HG02973 (cell line): ENCODE results near the gene CPNE1.

Experiments used
- ATAC-seq: cut with Tn5 transposase; IDR thresholded peaks from one replicate; pipeline ENCODE4 v1.9.1; 2021; ENCODE audit warnings: moderate library complexity; ENCODE audit not compliant: unreplicated experiment

The CPNE1 gene

GRCh38 chr20:35621560-35621946 is 43.1 kb downstream of the CPNE1 start:
- no peak for ATAC-seq

- no peak for ATAC-seq
These were observed 43.7 kb downstream of the CPNE1 start for GRCh38 chr20:35620818-35621559.

GRCh38 chr20:35619196-35620095 is 45.3 kb downstream of the CPNE1 start:
- peak; percentile 21 for ATAC-seq

GRCh38 chr20:35618263-35619131 is 46.2 kb downstream of the CPNE1 start:
- no peak for ATAC-seq

DNA sequence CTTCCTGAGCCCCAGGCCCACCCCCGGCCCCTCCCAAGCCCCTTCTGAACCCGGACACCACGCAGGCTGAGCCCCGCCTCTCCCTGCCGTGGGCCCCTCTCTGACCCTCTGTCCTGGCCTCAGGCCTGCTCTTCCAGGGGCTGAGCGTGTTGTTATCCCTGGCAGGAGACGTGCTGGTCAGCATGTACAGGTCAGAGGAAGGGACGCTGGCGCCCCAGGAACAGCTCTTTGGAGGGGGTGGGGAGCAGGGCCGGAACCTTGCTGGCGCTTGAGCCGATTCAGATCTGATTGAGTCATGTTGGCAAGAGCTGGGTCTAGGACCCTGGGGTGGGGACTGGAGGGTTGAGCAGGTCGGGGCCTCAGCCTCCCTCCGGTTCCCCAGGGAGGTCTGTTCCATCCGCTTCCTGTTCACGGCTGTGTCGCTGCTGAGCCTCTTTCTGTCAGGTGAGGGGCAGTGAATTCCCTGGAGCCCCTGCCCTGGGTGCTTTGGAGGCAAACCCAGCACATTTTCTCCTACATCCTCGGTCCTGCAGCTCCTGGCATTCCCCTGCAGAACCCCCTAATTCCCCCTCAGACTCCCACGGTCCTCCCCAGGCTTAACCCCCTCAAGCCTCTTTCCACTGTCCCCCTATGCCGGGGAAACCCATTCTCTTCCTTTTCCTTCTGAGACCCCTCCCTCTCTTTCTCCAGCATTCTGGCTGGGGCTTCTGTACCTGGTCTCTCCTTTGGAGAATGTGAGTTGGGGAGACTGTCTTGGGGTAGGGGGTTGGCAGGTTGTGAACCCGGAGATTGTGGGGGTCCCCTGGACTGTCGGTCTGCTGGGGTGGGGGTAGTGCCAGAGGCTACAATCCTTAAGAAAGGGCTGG is 47.1 kb downstream of the CPNE1 start:
- no peak for ATAC-seq

- ATAC-seq = no peak
These were observed 48.0 kb downstream of the CPNE1 start for GRCh38 chr20:35616465-35617396.

GRCh38 chr20:35615667-35616464 is 48.8 kb downstream of the CPNE1 start, which contains the start of gene SPAG4:
Gene SPAG4, plus strand, starts transcription at chr20:35615829. Its CDS starts 175 bp downstream, at chr20:35616004.
- peak; percentile 76 for ATAC-seq

- ATAC-seq = no peak
These were observed 53.2 kb downstream of the CPNE1 start for GRCh38 chr20:35611482-35611881.

GRCh38 chr20:35610833-35611427 is 53.8 kb downstream of the CPNE1 start:
- ATAC-seq = no peak

- no peak for ATAC-seq
These were observed 57.5 kb downstream of the CPNE1 start for GRCh38 chr20:35607003-35607735.

DNA sequence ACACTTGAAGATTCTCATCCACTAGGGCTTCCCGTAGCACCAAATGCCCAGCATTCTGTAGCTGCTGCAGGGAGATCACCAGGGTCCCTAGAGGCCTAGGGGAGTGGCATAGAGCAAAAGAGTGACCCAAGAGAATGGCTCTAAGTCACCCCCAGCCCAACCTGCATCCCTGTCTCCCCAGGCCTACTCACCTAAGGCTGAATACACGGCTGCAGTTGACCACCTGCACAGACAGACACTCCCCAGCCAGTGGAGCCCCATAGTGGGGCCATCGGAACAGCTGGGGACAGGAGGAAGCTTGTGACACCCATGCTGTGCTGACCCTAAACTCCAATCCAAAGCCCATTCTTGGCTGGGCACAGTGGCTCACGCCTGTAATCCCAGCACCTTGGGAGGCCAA is 58.6 kb downstream of the CPNE1 start:
- no peak for ATAC-seq

DNA sequence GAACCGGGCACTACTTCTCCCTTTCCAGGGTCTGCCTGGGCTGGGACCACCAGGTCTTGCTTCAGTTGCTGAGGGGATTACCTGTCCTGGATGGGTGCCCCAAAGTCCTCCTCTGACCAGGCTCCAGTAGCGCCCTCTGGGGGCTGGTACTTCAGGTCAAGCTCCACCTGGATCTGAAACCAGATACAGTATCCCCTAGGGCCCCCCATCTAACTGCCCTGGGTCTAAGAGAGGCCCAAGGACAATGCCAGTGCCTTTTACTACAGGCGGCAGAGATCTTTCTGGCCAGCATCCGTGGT is 60.3 kb downstream of the CPNE1 start:
- no peak for ATAC-seq

DNA sequence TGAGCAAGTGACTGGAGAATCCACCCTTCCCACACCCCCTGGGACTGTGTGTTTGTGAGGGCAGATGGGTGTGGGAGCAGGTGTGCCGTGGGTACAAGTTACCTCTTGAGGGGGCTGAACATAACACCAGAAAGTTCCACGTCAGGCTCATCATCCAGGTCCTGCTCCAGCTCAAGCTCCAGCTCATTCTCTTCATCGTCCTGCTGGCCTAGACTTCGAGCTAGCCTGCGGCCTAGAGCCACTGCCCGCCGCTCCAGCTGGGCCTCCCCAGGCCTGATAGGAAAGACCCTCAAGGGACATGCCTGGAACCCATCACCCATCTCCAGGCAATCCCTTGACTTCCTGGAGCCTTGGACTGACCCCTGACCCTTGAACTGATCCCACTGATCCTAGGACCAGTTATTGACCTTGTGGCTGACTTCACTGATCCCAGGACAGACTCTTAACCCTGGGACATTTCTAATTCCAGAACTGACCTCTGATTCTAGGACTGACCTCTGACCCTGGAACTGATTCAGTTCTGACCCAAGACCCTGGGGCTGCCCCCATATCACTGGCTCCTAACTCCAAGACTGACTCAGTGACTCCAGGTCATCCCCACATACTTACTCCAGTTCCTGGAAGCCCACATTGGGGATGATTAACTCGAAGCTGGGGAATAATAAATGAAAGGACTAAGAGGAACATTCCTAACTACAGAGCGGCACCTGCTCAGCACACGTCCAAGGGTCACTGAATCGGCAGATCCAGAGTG is 60.8 kb downstream of the CPNE1 start:
- ATAC-seq = no peak

GRCh38 chr20:35602851-35603495 is 61.7 kb downstream of the CPNE1 start:
- no peak for ATAC-seq

DNA sequence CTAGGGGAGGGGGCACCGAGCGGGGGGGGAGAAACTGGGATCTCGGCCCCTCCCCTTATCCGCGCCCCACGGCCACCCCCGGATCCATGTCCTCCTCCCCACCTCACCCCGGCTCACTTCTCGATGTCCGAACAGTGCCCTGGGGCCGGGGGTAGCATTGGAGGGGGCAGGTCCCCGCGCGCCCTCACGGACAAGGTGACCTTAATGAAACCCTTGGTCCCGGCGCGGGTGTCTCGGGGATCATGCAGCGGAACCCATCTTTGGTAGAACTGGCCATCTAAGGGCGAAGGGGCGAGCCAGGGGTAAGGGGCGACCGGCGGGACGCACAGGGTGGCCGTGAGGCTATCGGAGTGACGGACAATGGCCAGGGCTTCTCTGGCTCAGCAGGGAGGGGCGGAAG is 62.7 kb downstream of the CPNE1 start:
- no peak for ATAC-seq
